C4-2B (cell line): ENCODE data around the gene ARHGAP8.

Source experiments
- H3K27ac ChIP-seq: fragments of 450-650 bp; 2 replicates; pipeline ENCODE4 v1.5.1; 2017
- CTCF ChIP-seq: fragments of 450-650 bp; conservative IDR thresholded peaks from 2 replicates; pipeline ENCODE4 v1.5.1; 2017; ENCODE audit warnings: mild to moderate bottlenecking
- ZFX ChIP-seq: fragments of 450-650 bp; IDR thresholded peaks from 2 replicates; pipeline ENCODE4 v1.6.1; 2017

Gene ARHGAP8

DNA sequence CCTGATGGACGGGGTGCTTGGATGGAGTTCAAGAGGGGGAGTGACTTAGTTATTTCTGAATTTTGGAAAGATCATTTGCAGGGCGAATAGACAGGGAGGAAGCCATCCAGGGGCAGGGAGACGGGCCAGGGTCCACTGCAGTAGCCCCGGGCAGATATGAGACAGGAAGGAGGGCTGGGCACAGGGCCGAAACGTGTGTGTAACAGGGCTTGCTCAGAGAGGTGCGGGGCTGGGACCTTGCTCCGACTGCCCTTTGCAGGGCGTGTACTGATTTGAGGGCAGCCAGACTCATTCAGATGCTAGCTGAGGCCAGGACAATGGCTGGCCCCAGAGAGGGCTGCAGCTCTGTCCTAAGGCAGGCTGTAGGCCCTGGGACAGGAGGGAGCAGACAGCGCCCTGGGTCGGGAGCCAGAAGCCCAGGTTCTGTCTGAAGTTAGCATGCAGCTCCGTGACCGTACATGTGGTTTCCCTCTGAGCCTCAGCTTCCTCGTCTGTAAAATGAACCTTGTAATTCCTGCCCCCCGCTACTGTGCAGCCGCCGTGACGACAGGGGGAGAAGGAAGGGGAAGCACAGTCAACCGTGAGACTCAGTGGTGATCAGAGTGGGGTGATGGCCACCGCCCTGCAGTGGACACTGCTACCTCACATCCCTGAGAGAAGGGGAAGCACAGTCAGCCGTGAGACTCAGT lies 154.0 kb downstream of the ARHGAP8 start:
- no peak overlapping the region for H3K27ac ChIP-seq
- no peak for TF ChIP-seq CTCF
- no peak for TF ChIP-seq ZFX

DNA sequence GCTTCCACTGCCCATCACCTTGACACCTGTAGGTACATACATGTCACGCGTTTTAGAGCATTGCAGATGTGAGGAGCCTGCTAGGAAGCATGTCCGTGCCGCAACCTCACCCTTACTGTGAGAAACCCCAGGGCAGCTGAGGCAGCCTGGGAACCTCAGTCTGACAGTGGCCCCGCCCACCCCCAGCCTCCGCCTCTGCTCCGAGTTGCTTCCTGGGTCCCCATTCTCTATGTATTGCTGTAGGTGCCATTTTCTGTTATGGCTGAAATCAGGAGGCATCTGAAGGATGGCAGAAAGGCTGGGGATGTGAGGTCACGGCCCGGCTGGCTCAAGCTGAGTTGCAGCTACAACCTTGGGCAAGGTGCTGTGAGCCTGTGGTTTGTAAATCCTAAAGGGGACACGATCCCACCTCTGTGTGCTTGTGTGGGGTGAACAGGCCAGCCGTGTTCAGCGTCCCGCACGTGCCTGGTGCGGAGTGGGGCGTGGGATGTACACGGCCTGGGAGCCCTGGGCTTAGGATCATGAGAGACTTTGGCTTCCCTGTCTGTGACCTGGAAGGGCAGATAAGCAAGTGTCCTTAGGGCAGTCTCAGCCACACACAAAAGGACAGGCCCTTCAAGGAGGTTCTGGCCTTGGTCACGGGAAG lies 154.7 kb downstream of the ARHGAP8 start:
- no peak overlapping the region for H3K27ac ChIP-seq
- TF ChIP-seq ZFX (no peak), CTCF (no peak)

GRCh38 chr22:44907765-44908737 lies 155.7 kb downstream of the ARHGAP8 start:
- TF ChIP-seq ZFX = no peak
- no peak for TF ChIP-seq CTCF
- no peak overlapping the region for H3K27ac ChIP-seq

DNA sequence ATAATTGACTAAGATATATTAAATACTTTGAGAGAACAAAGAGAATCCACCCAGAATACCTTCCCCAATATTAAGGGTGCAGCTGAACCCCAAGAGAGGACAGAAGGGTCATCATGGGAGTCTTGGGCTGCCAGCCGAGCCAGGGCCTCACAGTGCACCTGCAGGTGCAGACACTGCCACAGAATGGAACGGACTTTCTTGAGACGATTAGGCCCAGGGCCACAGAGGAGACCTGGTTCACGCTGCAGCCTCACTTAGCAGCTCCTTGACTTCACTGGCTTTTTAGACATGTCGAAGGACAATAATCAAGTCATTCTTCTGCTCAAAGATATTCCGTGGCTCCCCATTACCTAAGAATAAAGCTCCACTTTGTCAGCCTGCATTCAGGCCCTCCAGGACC lies 156.9 kb downstream of the ARHGAP8 start:
- H3K27ac ChIP-seq = no peak overlapping the region
- TF ChIP-seq CTCF = no peak
- no peak for TF ChIP-seq ZFX
